ENCODE measurements around the gene PLA2G2E.
"Not testable (repeated sequence)": the region's sequence is repeated elsewhere in the genome, so short reads cannot be mapped to it uniquely, and the experiment has no call there.

Gene PLA2G2E

GRCh38 chr1:19903621-19904020 is 19.8 kb downstream of the PLA2G2E start:
- TF ChIP-seq TAF1 (IDR thresholded peaks at IDR 0.05; ENCODE audit: borderline replicate concordance, low read depth, low read length) (no peak), POLR2AphosphoS5 (IDR thresholded peaks at IDR 0.05; ENCODE audit: low read depth, low read length) (no peak), POLR2A (IDR thresholded peaks at IDR 0.05; ENCODE audit: low read depth, low read length) (no peak)
- DNase-seq (ENCODE audit: insufficient read length) (no peak), FAIRE-seq (no peak)

- no peak for TF ChIP-seq POLR2AphosphoS5 (IDR thresholded peaks at IDR 0.05; ENCODE audit: low read depth, low read length)
- DNase-seq (ENCODE audit: insufficient read length) (no peak), FAIRE-seq (no peak)
Observed at GRCh38 chr1:19901653-19902052, 21.8 kb downstream of the PLA2G2E start.

GRCh38 chr1:19894218-19894617 is 29.2 kb downstream of the PLA2G2E start:
- TF ChIP-seq POLR2A (IDR thresholded peaks at IDR 0.05; ENCODE audit: low read depth, low read length) (no peak), TAF1 (IDR thresholded peaks at IDR 0.05; ENCODE audit: borderline replicate concordance, low read depth, low read length) (no peak), POLR2AphosphoS5 (IDR thresholded peaks at IDR 0.05; ENCODE audit: low read depth, low read length) (no peak)
- no peak for DNase-seq (ENCODE audit: insufficient read length)
- no peak for FAIRE-seq

GRCh38 chr1:19893687-19894086 is 29.7 kb downstream of the PLA2G2E start:
- FAIRE-seq (no peak), DNase-seq (ENCODE audit: insufficient read length) (no peak)

GRCh38 chr1:19892628-19893168 is 30.7 kb downstream of the PLA2G2E start:
- FAIRE-seq (no peak), DNase-seq (ENCODE audit: insufficient read length) (no peak)
- no peak for TF ChIP-seq POLR2A (IDR thresholded peaks at IDR 0.05; ENCODE audit: low read depth, low read length)
- no peak for TF ChIP-seq TAF1 (IDR thresholded peaks at IDR 0.05; ENCODE audit: borderline replicate concordance, low read depth, low read length)
- TF ChIP-seq POLR2AphosphoS5 (IDR thresholded peaks at IDR 0.05; ENCODE audit: low read depth, low read length), result no peak

More at GRCh38 chr1:19893687-19894086, 29.7 kb downstream of the PLA2G2E start:
- TF ChIP-seq POLR2AphosphoS5 (IDR thresholded peaks at IDR 0.05; ENCODE audit: low read depth, low read length) (no peak), POLR2A (IDR thresholded peaks at IDR 0.05; ENCODE audit: low read depth, low read length) (no peak), TAF1 (IDR thresholded peaks at IDR 0.05; ENCODE audit: borderline replicate concordance, low read depth, low read length) (no peak)

- DNase-seq (ENCODE audit: insufficient read length), result no peak
- TF ChIP-seq POLR2A (IDR thresholded peaks at IDR 0.05; ENCODE audit: low read depth, low read length) (no peak), POLR2AphosphoS5 (IDR thresholded peaks at IDR 0.05; ENCODE audit: low read depth, low read length) (no peak), TAF1 (IDR thresholded peaks at IDR 0.05; ENCODE audit: borderline replicate concordance, low read depth, low read length) (no peak)
- FAIRE-seq, result no peak
Observed at GRCh38 chr1:19892129-19892528, 31.3 kb downstream of the PLA2G2E start.

GRCh38 chr1:19889656-19890055 is 33.8 kb downstream of the PLA2G2E start:
- no peak for TF ChIP-seq POLR2A (IDR thresholded peaks at IDR 0.05; ENCODE audit: low read depth, low read length)
- TF ChIP-seq POLR2AphosphoS5 (IDR thresholded peaks at IDR 0.05; ENCODE audit: low read depth, low read length), result no peak
- TF ChIP-seq TAF1 (IDR thresholded peaks at IDR 0.05; ENCODE audit: borderline replicate concordance, low read depth, low read length), result no peak
- FAIRE-seq (no peak), DNase-seq (ENCODE audit: insufficient read length) (no peak)

GRCh38 chr1:19888112-19888511 is 35.3 kb downstream of the PLA2G2E start:
- no peak for DNase-seq (ENCODE audit: insufficient read length)
- TF ChIP-seq TAF1 (IDR thresholded peaks at IDR 0.05; ENCODE audit: borderline replicate concordance, low read depth, low read length), result no peak
- TF ChIP-seq POLR2A (IDR thresholded peaks at IDR 0.05; ENCODE audit: low read depth, low read length), result no peak
- TF ChIP-seq POLR2AphosphoS5 (IDR thresholded peaks at IDR 0.05; ENCODE audit: low read depth, low read length), result no peak
- FAIRE-seq, result no peak

GRCh38 chr1:19885821-19886220 is 37.6 kb downstream of the PLA2G2E start:
- TF ChIP-seq POLR2A (IDR thresholded peaks at IDR 0.05; ENCODE audit: low read depth, low read length) (no peak), TAF1 (IDR thresholded peaks at IDR 0.05; ENCODE audit: borderline replicate concordance, low read depth, low read length) (no peak), POLR2AphosphoS5 (IDR thresholded peaks at IDR 0.05; ENCODE audit: low read depth, low read length) (no peak)
- FAIRE-seq (no peak), DNase-seq (ENCODE audit: insufficient read length) (no peak)

- no peak for TF ChIP-seq POLR2A (IDR thresholded peaks at IDR 0.05; ENCODE audit: low read depth, low read length)
- no peak for TF ChIP-seq TAF1 (IDR thresholded peaks at IDR 0.05; ENCODE audit: borderline replicate concordance, low read depth, low read length)
- no peak for TF ChIP-seq POLR2AphosphoS5 (IDR thresholded peaks at IDR 0.05; ENCODE audit: low read depth, low read length)
- no peak for FAIRE-seq
Observed at GRCh38 chr1:19884312-19884711, 39.1 kb downstream of the PLA2G2E start.

GRCh38 chr1:19882111-19883071 is 41.0 kb downstream of the PLA2G2E start, which contains the start of gene OTUD3:
Gene OTUD3, plus strand, starts transcription at chr1:19882395. Its CDS starts 119 bp downstream, at chr1:19882514.
- DNase-seq (ENCODE audit: insufficient read length) (peak; percentile 90), FAIRE-seq (peak; percentile 95)
- TF ChIP-seq TAF1 (IDR thresholded peaks at IDR 0.05; ENCODE audit: borderline replicate concordance, low read depth, low read length), result 0 out of 2 replicates have a peak, but pooled peaks have one; percentile 30
- peak; percentile 67 for TF ChIP-seq POLR2AphosphoS5 (IDR thresholded peaks at IDR 0.05; ENCODE audit: low read depth, low read length)
- TF ChIP-seq POLR2A (IDR thresholded peaks at IDR 0.05; ENCODE audit: low read depth, low read length), result peak; percentile 80; the same call in 1 of the 2 replicates

More at GRCh38 chr1:19884312-19884711, 39.1 kb downstream of the PLA2G2E start:
- DNase-seq (ENCODE audit: insufficient read length), result no peak

GRCh38 chr1:19880841-19881240 is 42.6 kb downstream of the PLA2G2E start:
- DNase-seq (ENCODE audit: insufficient read length); FAIRE-seq: not testable (repeated sequence)
